Cardiac muscle cell (in vitro differentiated cells and primary cell): ENCODE results near the gene RAB37. TPM values are rescaled to one million over a fixed set of nuclear protein-coding genes. Genes with fewer than 3 reads are reported as not detected.
A peak's percentile ranks its signal among the peaks of the same experiment; 100 is the strongest.

Experiments
- DNase-seq, 2 donors: peaks; one replicate each; pipeline versions ENCODE4 v3.0.0 to v3.0.0-alpha.2; 2010 to 2017; ENCODE audit warnings: low read depth in 1 of 2, low spot score in 1 of 2
- H3K27ac ChIP-seq: fragments of 200-600 bp; sonication (generic); 2 replicates; pipeline ENCODE4 v1.5.1; 2016
- H3K27me3 ChIP-seq: fragments of 200-600 bp; sonication (generic); 2 replicates; pipeline ENCODE4 v1.6.0; 2016; ENCODE audit warnings: control low read depth
- H3K36me3 ChIP-seq: fragments of 200-600 bp; sonication (generic); 2 replicates; pipeline ENCODE4 v1.5.1; 2016; ENCODE audit warnings: control low read depth
- H3K4me1 ChIP-seq: fragments of 200-600 bp; sonication (generic); 2 replicates; pipeline ENCODE4 v1.8.1; 2017; ENCODE audit warnings: low read depth, mild to moderate bottlenecking, mixed run types
- H3K4me3 ChIP-seq: fragments of 200-600 bp; sonication (generic); 2 replicates; pipeline ENCODE4 v1.5.1; 2016; ENCODE audit warnings: mild to moderate bottlenecking
- H3K9me3 ChIP-seq: fragments of 200-600 bp; sonication (generic); 2 replicates; pipeline ENCODE4 v1.5.1; 2017; ENCODE audit warnings: low read depth, mild to moderate bottlenecking, control low read depth
- polyA plus RNA-seq: library from polyadenylated mRNA; unstranded; fragments of >200 nt; fragmentation: Nextera tagmentation; extraction: Ambion mirVana; gene quantifications from 2 replicates; pipeline ENCODE4 v1.2.1, GENCODE V29; 2016
- total RNA-seq: library from RNA; depleted of rRNA; stranded (reverse); fragments of >200 nt; gene quantifications from 2 replicates; pipeline ENCODE4 v1.2.3, GENCODE V29; 2016
- TF ChIP-seq, protein P1 (sequence below): IDR thresholded peaks from 2 replicates; pipeline ENCODE4 v1.5.1; 2012; ENCODE audit warnings: low read depth, mild to moderate bottlenecking, low read length

The RAB37 gene
- total and polyA plus RNA-seq, 2 experiments from 2014 or later, result 3.4 to 4.9 TPM

DNA sequence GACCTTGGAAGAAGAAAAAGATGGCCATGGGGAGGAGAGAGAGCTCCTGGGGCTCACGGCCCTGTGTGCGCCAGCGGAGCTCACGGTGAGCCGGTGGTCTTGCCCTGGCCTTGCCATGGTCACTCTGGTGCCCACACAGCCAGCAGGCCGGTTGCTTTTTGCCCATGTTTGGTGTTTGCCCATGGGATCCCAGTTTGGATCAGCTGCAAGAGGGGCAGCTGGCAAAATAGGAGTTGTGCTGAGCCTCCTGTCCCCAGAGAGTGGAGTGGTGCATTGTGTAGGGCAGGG is 12.9 kb downstream of the RAB37 start:
- Histone ChIP-seq H3K4me3 (peak overlapping the region; percentile 67), H3K9me3 (no peaks in the 10 kb centered on the region), H3K27ac (no peak overlapping the region), H3K36me3 (no peaks in the 10 kb centered on the region), H3K27me3 (no peaks in the 10 kb centered on the region), H3K4me1 (peaks cover 36% of the 10 kb centered on the region)
- no peak for DNase-seq
- TF ChIP-seq, protein P1, sequence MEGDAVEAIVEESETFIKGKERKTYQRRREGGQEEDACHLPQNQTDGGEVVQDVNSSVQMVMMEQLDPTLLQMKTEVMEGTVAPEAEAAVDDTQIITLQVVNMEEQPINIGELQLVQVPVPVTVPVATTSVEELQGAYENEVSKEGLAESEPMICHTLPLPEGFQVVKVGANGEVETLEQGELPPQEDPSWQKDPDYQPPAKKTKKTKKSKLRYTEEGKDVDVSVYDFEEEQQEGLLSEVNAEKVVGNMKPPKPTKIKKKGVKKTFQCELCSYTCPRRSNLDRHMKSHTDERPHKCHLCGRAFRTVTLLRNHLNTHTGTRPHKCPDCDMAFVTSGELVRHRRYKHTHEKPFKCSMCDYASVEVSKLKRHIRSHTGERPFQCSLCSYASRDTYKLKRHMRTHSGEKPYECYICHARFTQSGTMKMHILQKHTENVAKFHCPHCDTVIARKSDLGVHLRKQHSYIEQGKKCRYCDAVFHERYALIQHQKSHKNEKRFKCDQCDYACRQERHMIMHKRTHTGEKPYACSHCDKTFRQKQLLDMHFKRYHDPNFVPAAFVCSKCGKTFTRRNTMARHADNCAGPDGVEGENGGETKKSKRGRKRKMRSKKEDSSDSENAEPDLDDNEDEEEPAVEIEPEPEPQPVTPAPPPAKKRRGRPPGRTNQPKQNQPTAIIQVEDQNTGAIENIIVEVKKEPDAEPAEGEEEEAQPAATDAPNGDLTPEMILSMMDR, result no peak

DNA sequence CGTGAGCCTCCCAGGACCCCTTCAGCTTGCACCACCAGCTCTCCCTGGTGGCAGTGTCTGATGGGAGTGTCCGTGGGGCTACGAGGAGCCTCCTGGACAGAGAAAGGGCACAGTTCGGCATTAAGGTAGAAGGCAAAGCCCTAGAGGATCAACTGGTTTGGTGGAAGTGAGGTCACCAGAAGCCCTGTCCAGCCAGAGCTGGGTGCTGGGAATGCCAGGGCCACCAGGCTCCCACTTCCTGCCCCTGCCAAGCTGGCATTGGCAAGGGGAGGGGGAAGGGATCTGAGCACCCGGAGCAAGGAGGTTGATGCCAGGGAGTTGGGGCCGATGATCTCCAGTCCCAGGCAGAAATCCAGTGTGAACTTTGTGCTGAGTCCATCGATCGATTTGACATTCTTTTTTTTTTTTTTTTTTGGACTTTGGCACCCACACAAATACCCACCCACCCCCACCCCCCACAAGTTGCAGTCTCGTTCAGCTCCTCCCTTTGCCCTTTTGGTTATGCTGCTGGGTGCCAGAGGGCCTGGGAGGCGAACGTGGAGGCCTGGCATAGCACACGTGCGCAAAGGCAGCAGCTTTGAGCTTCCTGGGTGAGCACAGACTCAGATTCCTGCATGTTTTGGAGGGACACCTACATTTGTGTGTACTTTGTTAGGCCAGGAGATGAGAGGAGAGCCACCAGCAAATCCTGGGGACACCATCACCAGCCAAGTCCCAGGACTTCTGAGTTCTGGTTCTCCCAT is 13.4 kb downstream of the RAB37 start:
- no peak for DNase-seq
- TF ChIP-seq, protein P1, result no peak
- Histone ChIP-seq H3K27me3 (no peaks in the 10 kb centered on the region), H3K27ac (no peak overlapping the region), H3K4me1 (peaks cover 31% of the 10 kb centered on the region), H3K4me3 (peak overlapping the region; percentile 67), H3K36me3 (no peaks in the 10 kb centered on the region), H3K9me3 (no peaks in the 10 kb centered on the region)

DNA sequence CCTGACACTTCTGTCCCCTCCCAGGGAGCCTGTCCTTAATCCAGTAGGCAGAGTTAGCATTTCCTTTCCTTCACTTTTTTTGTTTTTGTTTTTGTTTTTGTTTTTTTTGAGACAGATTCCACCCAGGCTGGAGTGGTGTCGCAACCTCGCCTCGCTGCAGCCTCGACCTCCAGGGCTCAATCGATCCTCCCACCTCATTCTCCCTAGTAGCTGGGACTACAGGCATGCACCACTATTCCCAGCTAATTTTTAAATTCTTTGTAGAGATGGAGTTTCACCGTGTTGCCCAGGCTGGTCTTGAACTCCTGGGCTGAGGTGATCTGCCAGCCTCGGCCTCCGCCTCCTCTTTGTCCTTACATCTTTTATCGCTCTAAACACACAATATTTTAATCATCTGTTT is 15.4 kb downstream of the RAB37 start:
- Histone ChIP-seq H3K4me1 (peaks cover 15% of the 10 kb centered on the region), H3K36me3 (no peaks in the 10 kb centered on the region), H3K4me3 (no peak overlapping the region), H3K9me3 (no peaks in the 10 kb centered on the region), H3K27me3 (no peaks in the 10 kb centered on the region), H3K27ac (no peak overlapping the region)
- TF ChIP-seq, protein P1, result no peak
- DNase-seq, result no peak

DNA sequence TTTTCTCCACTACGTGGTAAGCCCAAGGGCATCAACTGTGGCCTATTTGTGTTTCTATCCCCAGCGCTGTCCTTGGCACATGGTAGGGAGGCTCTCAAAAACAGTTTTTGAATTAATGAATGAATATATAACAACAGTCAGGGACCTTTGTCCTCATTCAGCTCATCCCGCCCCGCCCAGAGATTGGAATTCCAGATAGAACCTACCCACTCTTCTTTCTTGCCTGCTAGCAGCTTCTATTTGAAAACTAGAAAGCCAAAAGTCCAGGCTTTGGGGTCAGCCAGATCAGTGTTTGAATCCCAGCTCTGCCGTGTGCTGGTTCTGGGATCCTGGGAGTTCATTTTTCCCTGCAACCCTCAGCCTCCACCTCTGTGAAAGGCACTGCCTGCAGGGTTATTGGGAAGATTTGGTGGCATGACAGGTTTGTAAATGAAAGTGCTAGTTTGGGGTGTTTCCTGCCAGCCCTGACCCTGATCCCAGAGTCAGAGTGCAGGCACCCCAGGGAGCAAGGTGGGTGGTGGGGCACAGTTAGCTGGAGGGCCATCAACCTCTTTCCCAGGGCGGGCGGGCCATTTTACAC is 15.9 kb downstream of the RAB37 start:
- DNase-seq, result no peak
- Histone ChIP-seq H3K4me3 (no peak overlapping the region), H3K27ac (no peak overlapping the region), H3K27me3 (no peaks in the 10 kb centered on the region), H3K36me3 (no peaks in the 10 kb centered on the region), H3K9me3 (no peaks in the 10 kb centered on the region), H3K4me1 (peaks cover 16% of the 10 kb centered on the region)
- TF ChIP-seq, protein P1, result no peak

DNA sequence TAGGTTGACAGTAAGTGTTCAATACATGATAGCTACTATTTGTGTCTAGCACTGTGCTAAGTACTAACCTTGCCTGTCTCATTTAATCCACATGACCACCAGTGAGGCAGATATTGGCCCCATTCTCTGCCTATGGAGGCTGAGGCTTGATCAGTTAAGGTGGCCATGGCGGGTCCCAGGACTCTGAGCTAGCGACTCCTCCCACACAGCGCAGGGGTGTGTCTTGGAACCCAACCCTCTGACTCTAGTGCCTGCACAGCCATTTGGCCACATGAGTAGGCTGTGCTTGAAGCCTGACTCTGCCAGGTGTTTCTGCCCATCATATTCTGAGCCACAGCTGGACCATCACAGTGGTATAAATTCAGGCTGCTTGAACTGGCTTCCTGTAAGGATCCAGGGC is 17.8 kb downstream of the RAB37 start:
- Histone ChIP-seq H3K27me3 (no peaks in the 10 kb centered on the region), H3K27ac (no peak overlapping the region), H3K36me3 (no peaks in the 10 kb centered on the region), H3K9me3 (no peaks in the 10 kb centered on the region), H3K4me1 (peaks cover 26% of the 10 kb centered on the region), H3K4me3 (no peak overlapping the region)
- DNase-seq, result no peak
- TF ChIP-seq, protein P1, result no peak
